Calu3 (cell line): ENCODE data around the gene DCDC2. TPM values are rescaled to one million over a fixed set of nuclear protein-coding genes. Genes with fewer than 3 reads are reported as not detected.
A peak's percentile ranks its signal among the peaks of the same experiment; 100 is the strongest.
"Not testable (repeated sequence)": the region's sequence is repeated elsewhere in the genome, so short reads cannot be mapped to it uniquely, and the experiment has no call there.

Experiments
- BruUV-seq: library from RNA; stranded (reverse); fragments of 400-500 nt; replicated peaks from 2 replicates; lab custom pipeline; 2021; lab: Mats Ljungman, UMichigan
- CTCF ChIA-PET: fragments of 300-600 bp; sonication (Branson Sonifier 250); formaldehyde crosslinking; loops from one replicate; lab custom pipeline; 2022; ENCODE audit warnings: antibody characterized with exemption; lab: Charles Lee
- DNase-seq: peaks from one replicate; pipeline ENCODE4 v3.0.0; 2022
- H3K27ac Mint-ChIP-seq: one replicate; pipeline ENCODE4 v1.8.0; 2022; ENCODE audit warnings: mixed read lengths; ENCODE audit not compliant: unreplicated experiment
- H3K27me3 Mint-ChIP-seq: one replicate; pipeline ENCODE4 v1.8.0; 2022; ENCODE audit warnings: mixed read lengths; ENCODE audit not compliant: unreplicated experiment
- H3K36me3 Mint-ChIP-seq: one replicate; pipeline ENCODE4 v1.8.0; 2022; ENCODE audit warnings: mild to moderate bottlenecking, moderate library complexity, mixed read lengths; ENCODE audit not compliant: insufficient read depth, unreplicated experiment
- H3K4me1 Mint-ChIP-seq: one replicate; pipeline ENCODE4 v1.8.0; 2022; ENCODE audit warnings: mild to moderate bottlenecking, low read depth, mixed read lengths; ENCODE audit not compliant: unreplicated experiment
- H3K4me3 Mint-ChIP-seq: one replicate; pipeline ENCODE4 v1.8.0; 2022; ENCODE audit warnings: mild to moderate bottlenecking, low read depth, moderate library complexity, mixed read lengths; ENCODE audit not compliant: unreplicated experiment
- H3K9me3 Mint-ChIP-seq: one replicate; pipeline ENCODE4 v1.8.0; 2022; ENCODE audit warnings: low read depth, mixed read lengths; ENCODE audit not compliant: unreplicated experiment
- CTCF ChIP-seq: fragments of 200-600 bp; IDR thresholded peaks from one replicate; pipeline ENCODE4 v1.8.0; 2022; ENCODE audit warnings: antibody characterized with exemption; ENCODE audit not compliant: unreplicated experiment
- intact Hi-C: fragments of 100-400 bp; cut with micrococcal nuclease; formaldehyde crosslinking; loops from one replicate; pipeline ENCODE4 v1.10.0; 2022; ENCODE audit not compliant: unreplicated experiment
- total RNA-seq: library from RNA; stranded (reverse); gene quantifications from 2 replicates; pipeline ENCODE4 v1.2.3, GENCODE V29; 2022

The DCDC2 gene
- total RNA-seq, 1 experiment from 2014 or later: 91.8 TPM

DNA sequence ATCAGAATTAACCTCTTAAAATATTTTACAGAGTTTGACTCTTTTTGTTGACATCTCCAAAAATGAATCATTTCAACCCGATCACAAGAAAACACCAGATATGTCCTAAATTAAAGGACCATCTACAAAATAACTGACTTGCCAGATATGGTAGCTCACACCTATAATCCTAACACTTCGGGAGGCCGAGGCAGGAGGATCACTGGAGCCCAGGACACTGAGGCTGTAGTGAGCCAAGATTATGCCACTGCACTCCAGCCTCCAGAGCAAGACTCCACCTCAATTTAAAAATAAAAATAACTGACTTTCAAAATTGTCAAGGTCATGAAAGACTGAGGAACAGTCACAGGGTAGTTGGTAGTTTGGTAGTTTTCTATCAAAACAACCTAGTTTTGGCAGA lies 34.9 kb downstream of the DCDC2 start:
- no peak for DNase-seq
- intact Hi-C loops: loop anchor here (5.0 kb wide), 1 partner anchor 34 kb away; the partner anchor contains the start of gene DCDC2
- Mint-ChIP-seq H3K27me3 (no peaks in the 10 kb centered on the region), H3K9me3 (no peaks in the 10 kb centered on the region), H3K4me1 (peaks cover 61% of the 10 kb centered on the region), H3K36me3 (peaks cover 13% of the 10 kb centered on the region), H3K4me3 (peak overlapping the region; percentile 5), H3K27ac (peak overlapping the region; percentile 45)
- no peak for TF ChIP-seq CTCF
- BruUV-seq: no TSS peak
- CTCF ChIA-PET: interaction anchor here (0.8 kb wide), 2 partner anchors 9 to 22 kb away, joined by 3 read pairs; no protein-coding TSS in a partner anchor

DNA sequence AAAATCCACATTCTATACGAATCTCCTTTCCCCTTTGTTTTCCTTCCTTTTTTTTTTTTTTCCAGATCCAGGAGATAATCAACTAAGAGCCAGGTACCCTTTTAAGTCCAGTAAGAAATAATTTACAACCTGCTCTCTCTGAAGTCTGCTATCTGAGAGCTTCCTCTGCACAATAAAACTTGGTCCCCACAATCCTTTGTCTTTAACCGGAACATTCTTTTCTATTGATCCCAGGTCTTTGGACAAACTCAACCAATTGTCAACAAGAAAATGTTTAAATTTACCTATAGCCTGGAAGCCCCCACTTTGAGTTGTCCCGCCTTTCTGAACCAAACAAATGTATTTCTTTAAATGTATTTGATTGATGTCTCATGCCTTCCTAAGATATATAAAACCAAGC lies 35.4 kb downstream of the DCDC2 start:
- H3K27me3 Mint-ChIP-seq, H3K9me3 Mint-ChIP-seq, DNase-seq, BruUV-seq: not testable (repeated sequence)
- Mint-ChIP-seq H3K4me1 (peaks cover 61% of the 10 kb centered on the region), H3K27ac (peak overlapping the region; percentile 45), H3K36me3 (peaks cover 13% of the 10 kb centered on the region), H3K4me3 (peak overlapping the region; percentile 5)
- intact Hi-C loops: loop anchor here (5.0 kb wide), 1 partner anchor 35 kb away; the partner anchor contains the start of gene DCDC2
- CTCF ChIA-PET: interaction anchor here (0.7 to 1.0 kb wide), 4 partner anchors 9 to 22 kb away, joined by 3 to 8 read pairs (median 4); no protein-coding TSS in a partner anchor

GRCh38 chr6:24321538-24322162 lies 36.2 kb downstream of the DCDC2 start:
- H3K4me1 Mint-ChIP-seq: peaks cover 61% of the 10 kb centered on the region
- no peaks in the 10 kb centered on the region for H3K27me3 Mint-ChIP-seq
- no TSS peak for BruUV-seq
- no peak for TF ChIP-seq CTCF
- peaks cover 13% of the 10 kb centered on the region for H3K36me3 Mint-ChIP-seq
- peak overlapping the region; percentile 45 for H3K27ac Mint-ChIP-seq
- H3K9me3 Mint-ChIP-seq: no peaks in the 10 kb centered on the region
- H3K4me3 Mint-ChIP-seq: no peak overlapping the region
- intact Hi-C loops: loop anchor here (5.0 kb wide), 1 partner anchor 36 kb away; the partner anchor contains the start of gene DCDC2
- CTCF ChIA-PET: interaction anchor here (0.7 to 1.0 kb wide), 2 partner anchors 8 to 20 kb away, joined by 6 to 8 read pairs; no protein-coding TSS in a partner anchor
- no peak for DNase-seq

- Mint-ChIP-seq H3K9me3 (peaks cover 18% of the 10 kb centered on the region), H3K27me3 (no peaks in the 10 kb centered on the region), H3K4me3 (peak overlapping the region; percentile 17), H3K36me3 (peaks cover 19% of the 10 kb centered on the region), H3K4me1 (peaks cover 61% of the 10 kb centered on the region), H3K27ac (peak overlapping the region; percentile 20)
- intact Hi-C loops: no loop called here
- no TSS peak for BruUV-seq
- CTCF ChIA-PET: interaction anchor here (0.6 to 1.9 kb wide), 10 partner anchors 9 to 370 kb away, joined by 3 to 7 read pairs (median 4); partner anchors contain the start of gene DCDC2
- no peak for TF ChIP-seq CTCF
- peak; percentile 69 for DNase-seq
Observed at GRCh38 chr6:24313251-24314141, 44.4 kb downstream of the DCDC2 start.

GRCh38 chr6:24311775-24312174 lies 46.1 kb downstream of the DCDC2 start:
- Mint-ChIP-seq H3K27ac (peak overlapping the region; percentile 24), H3K4me1 (peaks cover 71% of the 10 kb centered on the region), H3K9me3 (peaks cover 18% of the 10 kb centered on the region), H3K36me3 (peaks cover 19% of the 10 kb centered on the region)
- DNase-seq, H3K4me3 Mint-ChIP-seq, intact Hi-C loops, H3K27me3 Mint-ChIP-seq, CTCF ChIA-PET, BruUV-seq: not testable (repeated sequence)
